NCI-H2081 treated with DMSO at 0.1 percent for 48 hours (cell line): ENCODE results near the gene PAQR4.
"Not testable (repeated sequence)": the region's sequence is repeated elsewhere in the genome, so short reads cannot be mapped to it uniquely, and the experiment has no call there.

Experiments used
- DNase-seq: peaks from one replicate; lab custom pipeline; 2025; lab: John Stamatoyannopoulos, UW

The PAQR4 gene

DNA sequence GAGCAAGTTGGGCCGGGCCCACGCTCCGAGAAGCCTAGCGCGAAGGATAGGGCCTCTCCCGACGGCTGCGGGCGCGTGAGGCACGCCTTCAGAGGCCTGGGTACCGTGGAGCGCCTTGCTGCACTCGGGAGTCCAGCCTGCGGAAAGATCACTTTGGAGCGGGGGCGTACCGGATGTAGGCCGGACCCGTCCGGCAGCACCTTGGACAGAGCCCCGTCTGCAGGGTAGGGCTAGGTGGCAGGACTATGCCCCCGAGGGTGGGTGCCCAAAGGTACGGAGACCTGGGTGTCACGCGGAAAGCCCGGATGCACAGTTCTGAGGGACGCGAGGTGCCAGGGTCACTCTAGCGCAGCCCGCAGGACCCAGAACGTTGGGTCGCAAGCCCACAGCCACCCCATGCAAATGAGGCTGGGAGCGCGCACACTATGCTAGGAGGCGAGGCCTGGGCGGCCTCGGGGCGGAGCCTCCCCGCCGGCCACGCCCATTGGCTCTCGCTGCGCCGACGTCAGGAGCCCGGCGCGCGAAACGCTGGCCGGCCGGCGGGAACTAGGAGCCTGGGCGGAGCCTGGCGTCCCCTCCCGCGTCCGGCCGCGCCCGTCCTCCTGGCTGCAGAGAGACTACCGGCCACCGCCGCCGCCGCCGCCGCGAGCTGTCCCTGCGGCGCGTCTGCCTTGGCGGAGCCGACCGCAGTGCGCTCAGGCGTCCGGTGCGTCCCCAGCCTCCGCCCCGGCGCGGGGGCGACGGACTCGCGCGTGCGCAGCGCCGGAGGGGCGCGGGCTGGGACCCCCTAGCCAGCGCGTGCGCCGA, at the start of gene PAQR4:
Gene PAQR4 (plus strand): TSS at position 611 of the 807 bp plus-strand sequence. CDS start 327 bp downstream, outside the sequence.
- DNase-seq, result peak; percentile 56

DNA sequence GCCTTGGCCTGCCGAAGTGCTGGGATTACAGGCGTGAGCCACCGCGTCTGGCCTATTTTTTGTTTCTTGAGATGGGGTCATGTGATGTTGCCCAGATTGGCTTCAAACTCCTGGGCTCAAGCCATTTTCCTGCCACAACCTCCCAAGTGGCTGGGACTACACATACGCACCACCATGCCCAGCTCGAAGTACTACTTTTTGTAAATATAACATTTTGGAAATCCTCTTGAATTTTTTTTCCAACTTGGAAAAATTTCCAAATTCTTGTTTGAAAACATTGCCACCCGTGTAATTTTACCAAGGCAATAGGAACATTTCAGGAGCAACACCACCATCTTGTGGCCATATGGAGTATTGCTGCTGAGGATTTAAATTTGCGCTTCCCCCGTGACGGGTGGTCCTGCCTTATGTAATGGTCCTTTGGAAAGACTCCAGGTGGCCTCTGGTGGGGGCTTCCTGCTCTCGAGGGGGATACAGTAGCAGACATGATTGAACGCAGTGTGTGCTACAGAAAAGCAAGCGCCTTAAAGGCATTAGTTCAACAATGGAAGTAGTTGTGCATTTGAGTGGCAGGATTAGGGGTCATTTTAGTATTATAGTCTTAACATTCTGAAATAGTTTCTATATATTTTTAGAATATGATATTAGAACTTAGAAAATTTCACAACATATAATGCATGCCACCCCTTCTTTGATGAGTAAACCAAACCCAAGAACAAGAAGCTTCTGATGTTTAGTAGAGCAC, 49.5 kb upstream of the PAQR4 start:
- peak; percentile 13 for DNase-seq

DNA sequence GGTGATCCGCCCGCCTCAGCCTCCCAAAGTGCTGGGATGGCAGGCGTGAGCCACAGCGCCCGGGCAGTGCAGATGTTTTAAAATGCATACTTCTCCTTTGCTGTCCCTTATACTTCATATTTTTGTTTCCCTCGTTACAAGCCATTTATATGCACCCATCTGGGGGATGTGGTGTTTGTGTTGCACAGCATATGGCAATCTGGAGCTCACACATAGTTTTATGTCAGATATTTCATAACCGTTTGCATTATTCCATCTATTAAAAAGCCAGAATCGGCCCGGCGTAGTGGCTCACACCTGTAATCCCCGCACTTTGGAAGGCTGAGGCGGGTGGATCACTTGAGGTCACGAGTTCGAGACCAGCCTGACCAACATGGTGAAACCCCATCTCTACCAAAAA, 45.7 kb upstream of the PAQR4 start:
- DNase-seq, result no peak

DNA sequence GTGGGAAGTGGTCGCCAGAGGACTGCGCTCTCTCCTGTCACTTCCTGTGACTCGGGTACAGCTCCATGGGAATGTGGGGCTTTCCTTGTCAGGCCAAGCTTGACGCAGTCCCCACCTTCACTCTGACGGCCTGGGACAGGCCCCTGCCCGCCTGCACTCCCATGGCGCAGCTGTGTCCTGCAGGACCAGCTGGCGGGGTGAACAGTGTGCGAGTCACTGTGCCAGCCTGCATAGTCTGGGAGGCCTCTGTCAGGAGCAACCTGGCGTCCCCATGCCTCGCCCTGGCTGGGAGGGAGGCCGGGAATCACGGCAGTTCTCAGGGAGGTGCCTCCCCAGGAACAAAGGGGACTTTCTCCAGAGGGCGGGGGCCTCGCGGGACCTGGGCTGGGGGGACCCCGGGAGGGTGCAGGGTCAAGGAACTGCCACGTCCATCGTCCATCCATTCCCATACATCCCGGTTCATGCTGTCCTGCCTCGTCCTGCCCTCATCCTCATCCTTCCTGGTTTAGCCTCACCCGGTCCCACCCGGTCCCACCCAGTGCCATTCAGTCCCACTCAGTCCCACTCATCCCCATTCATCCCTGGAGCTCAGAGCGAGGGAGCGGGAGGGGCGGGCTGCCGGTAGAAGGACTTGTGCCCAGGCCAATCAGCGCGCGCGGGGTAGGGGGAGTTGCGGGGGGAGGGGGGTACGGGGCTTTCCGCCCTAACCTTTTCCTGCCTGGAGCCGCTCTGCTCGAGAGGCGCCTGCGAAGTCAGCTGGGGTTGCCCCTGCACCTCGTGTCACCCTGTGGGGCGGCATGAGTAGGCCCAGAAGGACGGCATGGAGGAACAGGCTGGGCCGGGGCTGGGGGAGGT, 44.0 kb upstream of the PAQR4 start:
- DNase-seq, result no peak

DNA sequence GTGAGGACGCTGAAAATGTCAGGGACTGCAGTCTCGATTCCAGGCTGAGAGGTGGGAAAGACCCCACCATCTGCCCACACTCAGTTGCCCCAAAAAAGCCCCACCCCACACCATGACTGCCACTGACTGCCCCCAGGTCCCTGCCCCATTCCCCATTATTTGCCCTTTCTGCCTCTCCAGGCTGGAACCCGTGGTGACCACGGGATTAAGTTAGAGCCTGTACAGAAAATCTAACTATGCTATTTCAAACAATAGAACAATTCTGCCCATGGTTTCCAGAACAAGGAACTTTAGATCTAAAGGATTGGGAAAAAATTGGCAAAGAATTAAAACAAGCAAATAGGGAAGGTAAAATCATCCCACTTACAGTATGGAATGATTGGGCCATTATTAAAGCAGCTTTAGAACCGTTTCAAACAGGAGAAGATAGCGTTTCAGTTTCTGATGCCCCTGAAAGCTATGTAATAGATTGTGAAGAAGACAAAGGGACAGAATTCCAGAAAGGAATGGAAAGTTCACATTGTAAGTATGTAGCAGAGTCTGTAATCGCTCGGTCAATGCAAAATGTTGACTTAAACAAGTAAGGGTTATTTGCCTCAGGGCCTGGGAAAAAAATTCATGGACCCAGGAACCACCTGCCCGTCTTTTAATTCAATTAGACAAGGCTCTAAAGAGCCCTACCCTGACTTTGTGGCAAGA, 43.0 kb upstream of the PAQR4 start:
- no peak for DNase-seq

DNA sequence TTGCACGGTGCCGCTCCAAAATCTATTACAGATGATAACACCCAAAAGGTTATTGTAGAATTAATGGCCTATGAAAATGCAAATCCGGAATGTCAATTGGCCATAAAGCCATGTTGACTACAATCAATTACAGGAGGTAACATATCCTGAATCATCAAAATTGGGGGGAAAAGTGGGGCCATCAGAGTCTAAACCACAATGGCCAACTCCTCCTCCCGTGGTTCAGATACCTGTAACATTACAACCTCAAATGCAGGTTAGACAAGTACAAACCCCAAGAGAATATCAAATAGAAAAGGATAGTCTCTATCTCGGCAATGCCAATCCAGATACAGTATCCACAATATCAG, 42.5 kb upstream of the PAQR4 start:
- no peak for DNase-seq

DNA sequence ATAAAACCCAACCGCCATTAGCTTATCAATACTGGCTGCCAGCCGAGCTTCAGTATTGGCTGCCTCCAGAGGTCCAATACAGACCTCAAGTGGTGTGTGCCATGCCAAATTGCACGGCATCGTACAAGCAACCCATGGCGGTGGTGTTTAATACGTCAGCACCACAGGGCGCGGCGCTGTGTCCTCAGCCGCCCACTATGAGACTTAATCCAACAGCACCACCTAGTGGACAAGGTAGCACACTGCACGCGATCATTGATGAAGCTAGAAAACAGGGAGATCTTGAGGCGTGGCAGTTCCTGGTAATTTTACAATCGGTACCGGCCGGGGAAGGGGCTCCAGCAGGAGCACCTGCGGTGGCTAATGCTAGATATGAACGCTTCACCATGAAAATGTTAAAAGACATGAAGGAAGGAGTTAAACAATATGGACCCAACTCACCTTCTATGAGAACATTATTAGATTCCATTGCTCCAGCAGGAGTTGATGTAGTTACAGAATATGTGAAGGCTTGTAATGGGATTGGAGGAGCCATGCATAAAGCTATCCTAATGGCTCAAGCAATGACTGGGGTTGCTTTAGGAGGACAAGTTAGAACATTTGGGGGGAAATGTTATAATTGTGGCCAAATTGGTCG, 42.0 kb upstream of the PAQR4 start:
- DNase-seq, result peak; percentile 15

DNA sequence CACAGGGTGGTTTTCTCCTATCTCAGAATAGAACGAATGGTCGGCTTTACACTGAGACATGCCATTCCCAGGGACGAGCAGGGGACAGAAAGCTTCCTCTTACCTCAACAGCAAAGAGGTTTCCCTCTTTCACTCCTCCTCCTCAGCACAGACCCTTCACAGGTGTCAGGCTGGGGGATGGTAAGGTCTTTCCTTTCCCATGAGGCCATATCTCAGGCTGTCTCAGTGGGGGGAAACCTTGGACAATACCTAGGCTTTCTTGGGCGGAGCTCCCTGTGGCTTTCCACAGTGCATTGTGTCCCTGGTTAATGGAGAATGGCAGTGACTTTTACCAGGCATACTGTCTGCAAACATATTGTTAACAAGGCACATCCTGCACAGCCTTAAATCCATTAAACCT, 41.0 kb upstream of the PAQR4 start:
- not testable (repeated sequence) for DNase-seq

DNA sequence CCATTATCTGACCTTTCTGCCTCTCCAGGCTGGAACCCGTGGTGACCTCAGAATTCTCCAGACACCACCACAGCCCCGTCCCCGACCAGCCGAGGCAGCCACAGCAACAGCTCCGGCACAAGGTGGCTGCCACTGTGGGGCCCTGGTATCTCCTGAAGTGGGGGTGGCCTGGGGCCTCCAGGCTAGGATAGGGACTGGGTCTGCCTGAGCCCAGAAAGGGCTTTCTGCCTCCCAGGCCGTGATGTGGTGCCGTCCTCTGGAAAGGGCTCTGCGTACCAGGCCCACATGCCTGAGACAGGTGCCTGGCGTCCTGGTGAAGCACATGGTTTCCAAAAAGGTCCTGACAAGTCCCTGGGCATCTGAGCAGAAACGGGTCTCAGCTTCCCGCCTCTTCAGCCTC, 40.4 kb upstream of the PAQR4 start:
- DNase-seq, result no peak

DNA sequence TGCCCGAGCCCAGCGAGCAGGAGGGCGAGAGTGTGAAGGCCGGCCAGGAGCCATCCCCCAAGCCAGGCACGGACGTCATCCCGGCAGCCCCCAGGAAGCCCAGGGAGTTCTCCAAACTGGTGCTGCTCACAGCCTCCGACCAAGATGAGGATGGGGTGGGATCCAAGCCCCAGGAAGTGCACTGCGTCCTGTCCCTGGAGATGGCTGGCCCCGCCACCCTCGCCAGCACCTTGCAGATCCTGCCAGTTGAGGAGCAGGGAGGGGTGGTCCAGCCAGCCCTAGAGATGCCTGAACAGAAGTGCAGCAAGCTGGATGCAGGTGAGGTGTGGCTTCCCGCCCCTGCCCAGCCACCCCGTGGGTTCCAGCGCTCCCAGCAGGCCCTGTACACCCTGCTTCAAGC, 39.5 kb upstream of the PAQR4 start:
- DNase-seq, result no peak

DNA sequence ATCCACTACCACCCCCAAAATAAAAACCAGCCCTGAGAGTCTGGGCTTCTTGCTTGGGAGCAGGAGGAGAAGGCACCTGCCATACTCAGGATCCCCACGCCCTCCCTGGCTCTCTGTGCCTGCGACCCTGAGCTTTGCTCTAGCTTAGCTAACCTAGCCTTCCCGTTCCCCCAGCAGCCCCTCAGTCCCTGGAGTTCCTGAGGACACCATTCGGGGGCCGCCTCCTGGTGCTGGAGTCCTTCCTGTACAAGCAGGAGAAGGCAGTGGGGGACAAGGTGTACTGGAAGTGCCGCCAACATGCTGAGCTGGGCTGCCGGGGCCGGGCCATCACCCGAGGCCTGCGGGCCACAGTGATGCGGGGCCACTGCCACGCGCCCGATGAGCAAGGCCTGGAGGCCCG, 38.9 kb upstream of the PAQR4 start:
- DNase-seq, result no peak

DNA sequence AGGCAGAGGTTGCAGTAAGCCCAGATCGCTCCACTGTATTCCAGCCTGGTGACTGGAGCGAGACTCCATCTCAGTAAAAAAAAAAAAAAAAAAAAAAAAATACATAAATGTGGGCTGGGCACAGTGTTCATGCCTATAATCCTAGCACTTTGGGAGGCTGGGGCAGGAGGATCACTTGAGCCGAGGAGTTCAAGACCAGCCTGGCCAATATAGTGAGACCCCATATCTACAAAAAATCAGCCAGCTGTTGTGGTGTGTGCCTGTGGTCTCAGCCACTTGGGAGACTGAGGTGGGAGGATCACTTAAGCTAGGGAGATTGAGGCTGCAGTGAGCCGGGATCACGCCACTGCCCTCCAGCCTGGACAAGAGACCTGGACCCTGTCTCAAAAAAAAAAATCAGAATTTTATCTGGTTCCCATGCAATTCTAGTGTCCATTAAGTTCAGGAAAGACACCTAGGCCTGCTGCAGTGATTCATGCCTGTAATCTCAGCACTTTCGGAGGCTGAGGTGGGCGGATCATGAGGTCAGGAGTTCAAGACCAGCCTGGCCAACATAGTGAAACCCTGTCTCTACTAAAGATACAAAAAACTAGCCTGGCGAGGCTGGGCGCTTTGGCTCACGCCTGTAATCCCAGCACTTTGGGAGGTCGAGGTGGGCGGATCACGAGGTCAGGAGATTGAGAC, 37.8 kb upstream of the PAQR4 start:
- not testable (repeated sequence) for DNase-seq

DNA sequence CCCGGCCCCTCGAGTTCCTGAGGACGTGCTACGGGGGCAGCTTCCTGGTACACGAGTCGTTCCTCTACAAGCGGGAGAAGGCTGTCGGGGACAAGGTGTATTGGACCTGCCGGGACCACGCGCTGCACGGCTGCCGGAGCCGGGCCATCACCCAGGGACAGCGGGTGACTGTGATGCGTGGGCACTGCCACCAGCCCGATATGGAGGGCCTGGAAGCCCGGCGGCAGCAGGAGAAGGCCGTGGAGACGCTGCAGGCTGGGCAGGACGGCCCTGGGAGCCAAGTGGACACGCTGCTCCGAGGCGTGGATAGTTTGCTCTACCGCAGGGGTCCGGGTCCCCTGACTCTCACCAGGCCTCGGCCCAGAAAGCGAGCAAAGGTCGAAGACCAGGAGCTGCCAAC, 36.0 kb upstream of the PAQR4 start:
- DNase-seq, result no peak

DNA sequence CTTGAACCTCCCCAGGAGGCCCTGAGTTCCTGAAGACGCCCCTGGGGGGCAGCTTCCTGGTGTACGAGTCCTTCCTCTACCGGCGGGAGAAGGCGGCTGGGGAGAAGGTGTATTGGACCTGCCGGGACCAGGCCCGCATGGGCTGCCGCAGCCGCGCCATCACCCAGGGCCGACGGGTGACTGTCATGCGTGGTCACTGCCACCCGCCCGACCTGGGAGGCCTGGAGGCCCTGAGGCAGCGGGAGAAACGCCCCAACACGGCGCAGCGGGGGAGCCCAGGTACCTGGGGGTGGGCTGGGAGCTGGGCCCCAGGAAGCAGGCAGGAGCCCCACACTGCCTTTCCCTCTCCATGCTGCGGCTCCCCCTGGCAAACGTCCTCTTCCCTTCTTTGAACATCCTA, 35.4 kb upstream of the PAQR4 start:
- DNase-seq, result no peak

DNA sequence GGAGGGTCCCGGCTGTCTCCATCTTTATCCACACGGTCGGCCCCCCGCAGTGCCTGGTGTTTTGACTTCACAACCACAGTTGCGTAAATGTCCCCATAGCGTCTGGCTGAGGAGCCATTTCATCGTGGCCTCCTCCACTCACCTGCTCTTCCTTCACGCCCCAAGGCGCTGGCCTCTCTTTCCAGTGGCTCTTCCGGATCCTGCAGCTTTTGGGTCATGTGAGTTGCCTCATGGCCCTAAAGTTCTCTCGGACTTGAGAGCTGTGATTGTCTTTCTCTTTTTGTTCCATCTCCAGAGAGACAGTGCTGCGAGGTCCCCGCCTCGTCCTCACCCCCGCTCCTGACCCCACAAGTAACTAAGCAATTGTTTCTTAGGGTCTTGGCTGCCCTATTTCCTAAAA, 34.7 kb upstream of the PAQR4 start:
- DNase-seq, result no peak

DNA sequence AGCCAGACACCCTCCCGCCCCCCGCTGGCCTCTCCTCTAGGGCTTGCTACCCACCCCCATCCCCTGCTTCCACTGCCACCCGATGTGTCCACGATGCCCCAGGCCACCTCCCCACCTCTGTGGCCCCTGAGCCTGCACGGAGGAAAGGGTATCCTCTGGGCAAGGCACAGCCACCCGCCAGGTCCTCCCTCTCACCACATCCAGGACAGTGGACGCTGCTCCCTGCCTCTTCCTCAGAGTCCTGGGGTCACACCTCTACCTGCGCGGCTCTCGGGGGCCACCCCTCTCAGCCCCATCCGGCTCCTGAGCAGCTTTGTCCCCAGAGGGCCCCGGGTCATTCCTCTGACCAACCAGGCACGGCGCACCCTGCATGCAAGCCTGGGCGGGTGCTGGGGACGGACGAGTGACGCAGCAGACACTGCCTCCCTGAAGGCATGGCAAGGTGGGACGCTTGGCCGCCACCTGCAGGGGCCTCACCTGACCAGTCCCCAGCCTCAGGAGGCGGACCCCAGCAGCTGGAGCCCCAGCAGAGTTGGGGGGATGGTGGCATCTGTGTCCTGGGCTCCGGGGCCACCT, 32.6 kb upstream of the PAQR4 start:
- DNase-seq, result no peak

DNA sequence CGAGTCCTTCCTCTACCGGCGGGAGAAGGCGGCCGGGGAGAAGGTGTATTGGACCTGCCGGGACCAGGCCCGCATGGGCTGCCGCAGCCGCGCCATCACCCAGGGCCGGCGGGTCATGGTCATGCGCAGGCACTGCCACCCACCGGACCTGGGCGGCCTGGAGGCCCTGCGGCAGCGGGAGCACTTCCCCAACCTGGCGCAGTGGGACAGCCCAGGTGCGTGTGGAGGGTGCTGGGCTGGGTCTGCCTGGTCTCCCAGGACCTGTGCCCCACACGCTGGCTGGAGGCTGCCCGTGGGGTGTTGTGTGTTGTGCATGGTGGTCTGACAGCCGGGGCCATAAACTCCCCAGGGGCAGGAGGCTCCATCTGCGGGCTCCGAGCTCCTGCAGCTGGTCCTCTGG, 32.0 kb upstream of the PAQR4 start:
- no peak for DNase-seq

DNA sequence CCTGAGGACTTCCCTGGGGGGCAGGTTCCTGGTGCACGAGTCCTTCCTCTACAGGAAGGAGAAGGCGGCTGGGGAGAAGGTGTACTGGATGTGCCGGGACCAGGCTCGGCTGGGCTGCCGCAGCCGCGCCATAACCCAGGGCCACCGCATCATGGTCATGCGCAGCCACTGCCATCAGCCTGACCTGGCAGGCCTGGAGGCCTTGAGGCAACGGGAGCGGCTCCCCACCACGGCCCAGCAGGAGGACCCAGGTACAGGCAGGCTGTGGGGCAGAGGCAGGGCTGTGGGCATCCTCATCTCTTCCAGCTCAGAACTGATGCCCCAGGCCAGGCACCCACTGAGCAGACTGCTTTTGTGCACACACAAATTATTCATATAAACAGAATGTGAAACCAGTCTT, 30.9 kb upstream of the PAQR4 start:
- no peak for DNase-seq

DNA sequence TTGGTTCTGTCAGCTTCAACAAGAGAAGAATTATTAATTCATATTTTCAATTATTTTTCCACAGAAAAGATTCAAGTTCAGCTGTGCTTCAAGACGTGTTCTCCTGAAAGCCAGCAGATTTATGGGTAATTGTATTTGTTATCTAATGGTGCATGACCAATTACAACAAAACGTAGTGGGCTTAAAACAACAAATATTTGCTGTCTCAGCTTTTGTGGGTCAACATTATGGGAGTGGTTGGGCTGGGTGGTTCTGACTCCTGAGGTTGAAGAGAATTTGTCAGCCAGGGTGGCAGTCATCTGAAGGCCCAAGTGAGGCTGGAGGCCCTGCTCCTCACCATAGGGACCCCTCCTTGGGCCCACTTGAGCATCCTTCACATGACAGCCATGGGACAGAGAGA, 29.2 kb upstream of the PAQR4 start:
- no peak for DNase-seq

DNA sequence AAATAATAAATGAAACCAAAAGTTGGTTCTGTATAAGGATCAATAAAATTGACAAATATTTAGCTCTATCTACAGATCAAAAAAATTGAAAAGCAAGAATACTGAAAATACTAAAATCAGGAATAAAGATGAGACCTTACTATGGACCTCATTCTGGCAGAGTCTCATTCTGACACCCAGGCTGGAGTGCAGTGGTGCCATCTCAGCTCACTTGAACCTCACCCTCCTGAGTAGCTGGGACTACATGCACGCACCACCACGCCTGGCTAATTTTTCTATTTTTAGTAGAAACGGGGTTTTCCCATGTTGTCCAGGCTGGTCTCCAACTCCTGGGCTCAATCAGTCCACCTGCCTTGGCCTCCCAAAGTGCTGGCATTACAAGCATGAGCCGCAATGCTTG, 27.1 kb upstream of the PAQR4 start:
- DNase-seq, result no peak

DNA sequence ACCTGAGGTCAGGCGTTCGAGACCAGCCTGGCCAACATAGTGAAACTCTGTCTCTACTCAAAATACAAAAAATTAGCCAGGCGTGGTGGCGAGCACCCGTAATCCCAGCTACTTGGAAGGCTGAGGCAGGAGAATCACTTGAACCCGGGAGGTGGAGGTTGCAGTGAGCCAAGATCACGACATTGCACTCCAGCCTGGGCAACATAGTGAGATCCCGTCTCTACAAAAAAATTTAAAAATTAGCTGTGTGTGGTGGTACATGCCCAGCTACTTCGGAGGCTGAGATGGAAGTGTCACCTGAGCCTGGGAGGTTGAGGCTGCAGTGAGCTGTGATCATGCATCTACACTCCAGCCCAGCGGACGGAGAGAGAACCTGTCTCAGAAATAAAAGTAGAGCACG, 25.4 kb upstream of the PAQR4 start:
- not testable (repeated sequence) for DNase-seq
